ENCODE results near the gene RSPO3. TPM values are rescaled to one million over a fixed set of nuclear protein-coding genes. Genes with fewer than 3 reads are reported as not detected.

Gene RSPO3
- total and polyA plus RNA-seq, 2 experiments from 2014 or later: 4.8 to 11.2 TPM

DNA sequence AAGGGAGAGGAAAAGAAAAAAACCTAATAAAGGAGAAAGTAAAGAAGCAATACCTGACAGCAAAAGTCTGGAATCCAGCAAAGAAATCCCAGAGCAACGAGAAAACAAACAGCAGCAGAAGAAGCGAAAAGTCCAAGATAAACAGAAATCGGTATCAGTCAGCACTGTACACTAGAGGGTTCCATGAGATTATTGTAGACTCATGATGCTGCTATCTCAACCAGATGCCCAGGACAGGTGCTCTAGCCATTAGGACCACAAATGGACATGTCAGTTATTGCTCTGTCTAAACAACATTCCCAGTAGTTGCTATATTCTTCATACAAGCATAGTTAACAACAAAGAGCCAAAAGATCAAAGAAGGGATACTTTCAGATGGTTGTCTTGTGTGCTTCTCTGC lies 77.4 kb downstream of the RSPO3 start:
- no peak overlapping the region for H3K4me2 ChIP-seq

DNA sequence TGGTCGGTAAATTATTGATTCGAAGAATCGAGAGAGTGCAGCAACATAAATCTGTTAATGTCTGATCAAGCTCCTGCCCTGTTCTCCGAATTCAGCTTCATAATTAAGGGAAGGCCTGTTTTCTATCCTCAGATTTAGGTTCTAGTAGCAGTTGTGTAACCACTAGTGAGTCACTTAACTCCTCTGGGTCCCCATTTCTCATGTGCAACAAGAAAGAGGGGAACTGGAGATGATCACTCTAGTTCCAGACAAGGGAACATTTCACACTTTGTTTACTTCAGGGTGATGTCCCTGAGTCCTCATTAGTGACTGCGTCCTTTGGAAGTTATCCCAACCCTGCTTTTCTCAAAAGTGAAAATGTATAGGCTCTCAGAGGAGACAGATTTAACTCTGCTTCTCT lies 80.1 kb downstream of the RSPO3 start:
- Histone ChIP-seq H3K4me1 (ENCODE audit: insufficient read depth) (no peaks in the 10 kb centered on the region), H3K4me3 (no peak overlapping the region), H2AFZ (no peak overlapping the region), H3K27me3 (no peaks in the 10 kb centered on the region), H3K27ac (no peak overlapping the region), H3K36me3 (replicated peaks; ENCODE audit: insufficient read depth, low read depth) (no peaks in the 10 kb centered on the region), H3K4me2 (no peak overlapping the region), H3K9me3 (ENCODE audit: low read depth) (no peaks in the 10 kb centered on the region), H3K79me2 (no peaks in the 10 kb centered on the region), H4K20me1 (ENCODE audit: insufficient read depth, poor library complexity, severe bottlenecking) (no peaks in the 10 kb centered on the region), H3K9me2 (replicated peaks; ENCODE audit: insufficient read depth) (no peaks in the 10 kb centered on the region)
- TF ChIP-seq EZH2 (IDR thresholded peaks at IDR 0.05; ENCODE audit: borderline replicate concordance) (no peak), EZH2phosphoT487 (IDR thresholded peaks at IDR 0.05; ENCODE audit: low read depth, severe bottlenecking, unreplicated experiment) (no peak)
- TF ChIP-seq, protein P1, sequence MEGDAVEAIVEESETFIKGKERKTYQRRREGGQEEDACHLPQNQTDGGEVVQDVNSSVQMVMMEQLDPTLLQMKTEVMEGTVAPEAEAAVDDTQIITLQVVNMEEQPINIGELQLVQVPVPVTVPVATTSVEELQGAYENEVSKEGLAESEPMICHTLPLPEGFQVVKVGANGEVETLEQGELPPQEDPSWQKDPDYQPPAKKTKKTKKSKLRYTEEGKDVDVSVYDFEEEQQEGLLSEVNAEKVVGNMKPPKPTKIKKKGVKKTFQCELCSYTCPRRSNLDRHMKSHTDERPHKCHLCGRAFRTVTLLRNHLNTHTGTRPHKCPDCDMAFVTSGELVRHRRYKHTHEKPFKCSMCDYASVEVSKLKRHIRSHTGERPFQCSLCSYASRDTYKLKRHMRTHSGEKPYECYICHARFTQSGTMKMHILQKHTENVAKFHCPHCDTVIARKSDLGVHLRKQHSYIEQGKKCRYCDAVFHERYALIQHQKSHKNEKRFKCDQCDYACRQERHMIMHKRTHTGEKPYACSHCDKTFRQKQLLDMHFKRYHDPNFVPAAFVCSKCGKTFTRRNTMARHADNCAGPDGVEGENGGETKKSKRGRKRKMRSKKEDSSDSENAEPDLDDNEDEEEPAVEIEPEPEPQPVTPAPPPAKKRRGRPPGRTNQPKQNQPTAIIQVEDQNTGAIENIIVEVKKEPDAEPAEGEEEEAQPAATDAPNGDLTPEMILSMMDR (IDR thresholded peaks at IDR 0.05; ENCODE audit: poor library complexity): no peak
- no peak for DNase-seq (ENCODE audit: low spot score)
- WGBS (ENCODE audit: low lambda C conversion rate, missing lambda C conversion rate): 83% methylated on average over 5 of the region's 5 CpGs

More for the DNA sequence above, 77.4 kb downstream of the RSPO3 start:
- H2AFZ ChIP-seq: no peak overlapping the region
- H4K20me1 ChIP-seq (ENCODE audit: insufficient read depth, poor library complexity, severe bottlenecking): no peaks in the 10 kb centered on the region
- no peaks in the 10 kb centered on the region for H3K9me2 ChIP-seq (replicated peaks; ENCODE audit: insufficient read depth)
- DNase-seq (ENCODE audit: low spot score): no peak
- no peak overlapping the region for H3K27ac ChIP-seq
- no peaks in the 10 kb centered on the region for H3K79me2 ChIP-seq
- no peak overlapping the region for H3K4me3 ChIP-seq
- no peaks in the 10 kb centered on the region for H3K27me3 ChIP-seq
- 85% methylated on average over 3 of the region's 3 CpGs for WGBS (ENCODE audit: low lambda C conversion rate, missing lambda C conversion rate)
- H3K4me1 ChIP-seq (ENCODE audit: insufficient read depth): no peaks in the 10 kb centered on the region
- no peaks in the 10 kb centered on the region for H3K36me3 ChIP-seq (replicated peaks; ENCODE audit: insufficient read depth, low read depth)
- TF ChIP-seq EZH2 (IDR thresholded peaks at IDR 0.05; ENCODE audit: borderline replicate concordance) (no peak), EZH2phosphoT487 (IDR thresholded peaks at IDR 0.05; ENCODE audit: low read depth, severe bottlenecking, unreplicated experiment) (no peak)
- TF ChIP-seq, protein P1 (IDR thresholded peaks at IDR 0.05; ENCODE audit: poor library complexity): no peak
- no peaks in the 10 kb centered on the region for H3K9me3 ChIP-seq (ENCODE audit: low read depth)

DNA sequence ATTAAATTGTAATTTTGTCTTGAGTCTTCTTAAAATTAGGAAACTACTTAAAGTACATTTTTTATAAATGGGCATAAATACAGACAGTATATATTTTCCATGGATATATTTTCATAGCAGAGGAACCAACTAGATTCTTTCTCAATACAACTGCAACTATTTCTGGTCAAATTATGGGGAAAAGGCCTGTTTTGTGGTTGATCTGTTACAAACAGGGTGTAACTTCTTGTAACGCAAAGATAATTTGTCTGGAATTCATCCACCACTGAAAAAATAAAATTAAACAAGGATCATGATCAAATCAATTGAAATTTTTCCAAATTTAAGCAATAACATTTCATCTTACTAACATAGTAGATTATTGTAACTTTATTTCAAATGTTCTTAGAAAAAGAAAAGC lies 81.0 kb downstream of the RSPO3 start:
- Histone ChIP-seq H3K9me2 (replicated peaks; ENCODE audit: insufficient read depth) (no peaks in the 10 kb centered on the region), H3K36me3 (replicated peaks; ENCODE audit: insufficient read depth, low read depth) (no peaks in the 10 kb centered on the region), H3K4me1 (ENCODE audit: insufficient read depth) (no peaks in the 10 kb centered on the region), H3K27me3 (no peaks in the 10 kb centered on the region), H3K4me3 (no peak overlapping the region), H2AFZ (no peak overlapping the region), H3K79me2 (no peaks in the 10 kb centered on the region), H3K9me3 (ENCODE audit: low read depth) (no peaks in the 10 kb centered on the region), H3K27ac (no peak overlapping the region), H3K4me2 (no peak overlapping the region), H4K20me1 (ENCODE audit: insufficient read depth, poor library complexity, severe bottlenecking) (no peaks in the 10 kb centered on the region)
- TF ChIP-seq EZH2phosphoT487 (IDR thresholded peaks at IDR 0.05; ENCODE audit: low read depth, severe bottlenecking, unreplicated experiment): no peak
- no peak for TF ChIP-seq EZH2 (IDR thresholded peaks at IDR 0.05; ENCODE audit: borderline replicate concordance)
- TF ChIP-seq, protein P1 (IDR thresholded peaks at IDR 0.05; ENCODE audit: poor library complexity): no peak
- WGBS (ENCODE audit: low lambda C conversion rate, missing lambda C conversion rate): 97% methylated on average over 1 of the region's 1 CpG
- DNase-seq (ENCODE audit: low spot score): no peak

DNA sequence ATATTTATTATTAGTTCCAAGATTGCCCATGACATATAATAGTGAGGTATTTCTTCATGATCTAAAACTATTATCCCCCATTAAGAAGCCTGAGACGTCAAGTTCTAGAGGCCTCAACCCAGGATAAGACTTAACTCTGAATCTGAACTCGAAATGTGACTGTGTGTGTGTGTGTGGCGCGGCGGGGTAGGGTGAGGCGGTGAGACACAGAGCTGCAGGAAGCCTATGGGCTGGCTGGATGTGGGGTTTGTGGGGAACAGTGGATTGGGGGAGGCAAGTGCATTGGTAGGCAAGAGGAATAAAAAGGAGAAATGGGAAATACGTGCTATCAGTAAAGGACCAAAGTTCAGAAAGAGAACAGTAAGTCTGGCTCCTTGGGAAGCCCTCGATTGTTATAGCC lies 81.6 kb downstream of the RSPO3 start:
- TF ChIP-seq, protein P1 (IDR thresholded peaks at IDR 0.05; ENCODE audit: poor library complexity): no peak
- no peak for TF ChIP-seq EZH2 (IDR thresholded peaks at IDR 0.05; ENCODE audit: borderline replicate concordance)
- no peak for TF ChIP-seq EZH2phosphoT487 (IDR thresholded peaks at IDR 0.05; ENCODE audit: low read depth, severe bottlenecking, unreplicated experiment)
- no peaks in the 10 kb centered on the region for H3K9me3 ChIP-seq (ENCODE audit: low read depth)
- H3K36me3 ChIP-seq (replicated peaks; ENCODE audit: insufficient read depth, low read depth): no peaks in the 10 kb centered on the region
- no peak overlapping the region for H3K4me3 ChIP-seq
- H3K27me3 ChIP-seq: no peaks in the 10 kb centered on the region
- 90% methylated on average over 8 of the region's 8 CpGs for WGBS (ENCODE audit: low lambda C conversion rate, missing lambda C conversion rate)
- H3K27ac ChIP-seq: no peak overlapping the region
- H4K20me1 ChIP-seq (ENCODE audit: insufficient read depth, poor library complexity, severe bottlenecking): no peaks in the 10 kb centered on the region
- no peak for DNase-seq (ENCODE audit: low spot score)
- H3K4me1 ChIP-seq (ENCODE audit: insufficient read depth): no peaks in the 10 kb centered on the region
- H2AFZ ChIP-seq: no peak overlapping the region
- H3K79me2 ChIP-seq: no peaks in the 10 kb centered on the region
- no peaks in the 10 kb centered on the region for H3K9me2 ChIP-seq (replicated peaks; ENCODE audit: insufficient read depth)
- no peak overlapping the region for H3K4me2 ChIP-seq

All from hepatocyte (in vitro differentiated cells).